DMS 273 treated with DMSO at 0.1 percent for 48 hours (cell line): ENCODE measurements around the gene DIPK1B.

Source experiments
- DNase-seq: peaks from one replicate; lab custom pipeline; 2025; lab: John Stamatoyannopoulos, UW

Gene DIPK1B

DNA sequence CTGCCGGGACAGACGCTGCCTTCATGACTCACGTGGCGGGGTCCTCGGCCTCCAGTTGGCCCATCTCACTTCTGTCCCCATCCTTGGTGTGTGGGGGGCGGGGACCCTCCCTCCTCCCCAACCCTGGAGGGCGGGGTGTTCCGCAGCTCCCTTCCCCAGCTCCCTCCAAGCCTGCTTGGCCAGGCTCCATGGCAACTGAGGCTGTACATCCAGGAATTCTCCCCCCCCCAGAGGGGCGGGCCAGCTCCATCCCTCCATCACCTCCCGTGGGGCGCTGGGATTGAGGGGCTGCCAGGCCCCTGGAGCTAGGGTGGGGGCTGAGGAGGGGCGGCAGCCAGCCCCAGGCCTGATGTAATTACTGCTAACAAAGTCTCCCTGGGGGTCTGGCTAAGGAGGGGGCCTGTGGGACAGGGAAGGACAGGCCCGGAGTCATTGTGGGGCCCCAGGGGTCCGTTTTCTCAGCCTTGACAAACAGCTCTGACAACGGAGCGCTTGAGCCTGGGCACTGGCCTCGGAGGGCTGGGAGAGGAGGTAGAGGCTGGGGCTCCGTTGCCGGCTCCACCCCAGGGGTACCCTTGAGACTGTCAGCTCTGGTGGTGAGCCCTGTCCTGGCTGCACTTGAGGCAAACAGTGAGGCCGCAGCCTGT is 8.0 kb downstream of the DIPK1B start:
- no peak for DNase-seq

- no peak for DNase-seq
Measured at GRCh38 chr9:136720898-136721338, 8.5 kb downstream of the DIPK1B start.

- no peak for DNase-seq
Measured at GRCh38 chr9:136721339-136722092, 9.1 kb downstream of the DIPK1B start.

- DNase-seq: no peak
Measured at GRCh38 chr9:136722093-136722968, 10.0 kb downstream of the DIPK1B start.

DNA sequence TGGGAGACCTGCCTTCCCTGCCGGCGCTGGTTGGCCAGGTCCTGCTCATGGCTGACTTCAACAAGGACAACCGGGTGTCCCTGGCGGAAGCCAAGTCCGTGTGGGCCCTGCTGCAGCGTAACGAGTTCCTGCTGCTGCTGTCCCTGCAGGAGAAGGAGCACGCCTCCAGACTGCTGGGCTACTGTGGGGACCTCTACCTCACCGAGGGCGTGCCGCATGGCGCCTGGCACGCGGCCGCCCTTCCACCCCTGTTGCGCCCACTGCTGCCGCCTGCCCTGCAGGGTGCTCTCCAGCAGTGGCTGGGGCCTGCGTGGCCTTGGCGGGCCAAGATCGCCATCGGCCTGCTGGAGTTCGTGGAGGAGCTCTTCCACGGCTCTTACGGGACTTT is 10.6 kb downstream of the DIPK1B start:
- no peak for DNase-seq

GRCh38 chr9:136723362-136723976 is 11.1 kb downstream of the DIPK1B start:
- DNase-seq: no peak

DNA sequence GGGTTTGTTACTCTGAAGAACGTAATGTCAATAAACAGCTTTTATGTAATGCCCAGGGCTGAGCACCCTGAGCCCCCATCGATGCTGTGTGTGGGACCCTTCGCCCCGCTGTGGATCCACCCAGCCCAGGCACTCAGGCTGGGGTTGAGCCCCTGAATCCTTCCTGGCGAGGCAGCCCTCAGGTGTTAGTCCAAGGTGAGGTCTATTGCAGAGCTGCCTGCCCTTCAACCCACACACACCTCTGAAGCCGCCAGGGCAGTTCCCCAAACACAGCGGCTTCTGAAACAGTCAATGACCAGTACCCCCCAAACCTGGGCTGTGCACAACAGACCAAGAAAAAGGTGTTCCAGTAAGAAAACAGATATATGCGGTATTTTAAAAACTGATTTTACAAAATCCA is 11.6 kb downstream of the DIPK1B start:
- DNase-seq: no peak

DNA sequence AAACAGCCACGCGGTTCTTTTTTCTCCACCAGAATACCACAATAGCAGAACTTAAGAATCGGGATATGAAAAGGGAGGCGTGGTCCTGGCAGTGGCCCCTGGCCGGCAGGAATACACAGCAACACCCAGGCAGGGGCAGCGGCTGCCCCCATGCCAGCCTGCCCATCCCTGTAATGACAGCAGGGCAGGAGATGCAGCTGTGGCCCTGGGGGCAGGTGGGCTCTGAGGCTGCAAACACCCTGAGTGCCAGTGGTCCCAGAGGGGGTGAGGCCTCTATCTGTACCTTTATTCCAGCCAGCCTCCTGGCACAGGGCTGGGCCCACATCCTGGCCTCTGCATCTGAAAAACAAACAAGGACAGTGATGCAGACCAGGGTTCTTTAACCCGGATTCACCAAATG is 12.4 kb downstream of the DIPK1B start:
- no peak for DNase-seq

- DNase-seq: no peak
Measured at GRCh38 chr9:136725612-136726011, 13.2 kb downstream of the DIPK1B start.

DNA sequence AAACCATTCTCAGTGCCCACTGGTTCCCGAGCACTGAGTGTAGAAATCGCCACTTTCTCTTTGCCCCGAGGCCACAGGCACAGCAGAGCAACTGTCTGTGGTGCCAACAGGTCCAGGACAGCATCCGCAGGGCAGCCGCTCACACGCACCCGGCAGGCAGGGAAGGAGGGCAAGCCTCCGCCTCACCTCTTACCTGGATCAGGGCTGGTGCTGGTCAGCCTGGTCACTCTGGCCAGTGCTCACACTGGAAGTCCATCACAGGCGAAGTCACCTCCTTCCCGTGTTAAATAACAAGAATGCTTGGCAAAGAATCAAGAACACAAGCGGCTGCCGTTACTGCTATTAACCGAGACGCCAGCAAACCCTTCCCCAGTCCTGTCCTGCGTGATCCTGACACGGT is 13.7 kb downstream of the DIPK1B start:
- DNase-seq: no peak

DNA sequence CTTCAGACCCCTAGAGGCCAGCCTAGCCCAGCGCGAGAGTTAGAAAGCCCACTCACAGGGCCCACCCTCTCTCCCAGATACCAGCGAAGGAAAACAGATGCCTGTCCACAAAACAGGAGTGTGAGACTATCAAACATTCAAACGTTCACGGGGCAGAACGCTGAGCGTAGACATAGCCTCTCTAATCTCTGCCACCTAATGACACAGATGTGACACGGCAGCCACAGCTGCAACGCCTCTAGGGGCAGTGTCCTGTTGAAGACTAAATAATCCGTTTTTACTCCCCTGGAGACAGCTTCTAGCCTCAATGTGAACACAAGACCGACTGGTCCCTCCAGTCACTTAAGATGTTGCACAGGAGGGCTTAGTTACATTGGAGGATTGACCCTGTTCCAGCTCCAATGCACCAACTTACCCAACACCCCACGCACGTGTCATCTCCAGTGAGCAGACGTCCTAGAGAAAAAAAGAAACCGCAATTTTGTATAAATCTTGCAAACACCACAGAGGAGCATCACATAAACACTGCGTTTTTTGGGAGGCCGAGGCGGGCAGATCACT is 14.3 kb downstream of the DIPK1B start:
- no peak for DNase-seq

- peak; percentile 31 for DNase-seq
Measured at GRCh38 chr9:136728080-136728547, 15.7 kb downstream of the DIPK1B start.

- DNase-seq: no peak
Measured at GRCh38 chr9:136728548-136729123, 16.3 kb downstream of the DIPK1B start.

DNA sequence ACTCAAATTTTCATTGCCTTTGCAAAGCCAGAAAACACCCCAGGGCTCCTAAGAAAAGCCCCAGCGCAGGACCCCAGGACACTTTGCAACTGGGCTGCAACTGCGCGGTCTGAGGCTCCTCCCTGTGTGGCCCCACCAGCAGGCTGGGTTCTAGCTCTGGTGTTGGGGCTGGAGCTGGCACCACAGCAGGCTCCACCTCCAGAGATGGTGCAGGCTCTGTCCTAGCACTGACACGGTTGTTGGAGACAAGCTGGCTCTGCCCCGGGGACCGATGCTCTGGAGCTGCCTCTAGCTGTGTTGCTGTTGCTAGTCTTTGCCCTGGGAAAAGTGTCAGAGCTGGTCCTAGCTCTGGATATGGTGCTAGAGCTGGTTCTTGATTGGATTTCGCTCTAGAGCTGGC is 16.8 kb downstream of the DIPK1B start:
- no peak for DNase-seq

GRCh38 chr9:136729926-136730325 is 17.6 kb downstream of the DIPK1B start:
- DNase-seq: no peak

DNA sequence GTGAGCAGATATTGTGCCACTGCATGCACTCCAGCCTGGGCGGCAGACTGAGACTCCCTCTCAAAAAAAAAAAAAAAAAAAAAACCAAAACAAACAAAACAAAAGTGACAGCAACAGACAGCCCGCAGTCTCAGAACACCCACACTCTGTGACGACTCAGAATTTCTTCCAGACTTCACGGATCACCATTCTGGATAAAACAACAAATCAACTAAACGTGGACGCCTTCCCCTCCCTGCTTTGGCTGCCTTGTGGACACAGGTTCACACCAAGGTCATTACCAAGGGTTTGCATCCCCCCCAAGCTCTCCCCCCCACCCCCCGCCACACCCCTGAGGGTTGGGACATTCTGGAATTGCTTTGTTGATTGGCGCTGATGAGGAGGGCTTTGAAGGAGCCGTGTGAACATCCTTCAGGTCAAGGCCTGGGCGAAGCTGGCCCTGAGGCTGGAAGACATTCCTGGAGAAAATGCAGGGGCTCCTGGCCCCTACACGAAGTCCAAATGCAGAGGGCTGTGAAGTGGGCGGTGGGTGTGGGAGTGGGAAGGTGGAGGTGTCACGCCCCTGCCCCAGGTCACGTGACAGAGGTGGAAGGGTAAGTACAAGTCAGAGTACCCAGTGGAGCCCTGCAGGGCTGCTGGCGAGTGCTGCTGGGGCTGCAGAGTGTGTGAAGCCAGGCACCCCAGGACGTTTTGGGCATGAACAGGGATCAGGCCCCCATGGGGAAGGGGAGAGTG is 20.2 kb downstream of the DIPK1B start:
- no peak for DNase-seq

- no peak for DNase-seq
Measured at GRCh38 chr9:136733611-136734010, 21.2 kb downstream of the DIPK1B start.

DNA sequence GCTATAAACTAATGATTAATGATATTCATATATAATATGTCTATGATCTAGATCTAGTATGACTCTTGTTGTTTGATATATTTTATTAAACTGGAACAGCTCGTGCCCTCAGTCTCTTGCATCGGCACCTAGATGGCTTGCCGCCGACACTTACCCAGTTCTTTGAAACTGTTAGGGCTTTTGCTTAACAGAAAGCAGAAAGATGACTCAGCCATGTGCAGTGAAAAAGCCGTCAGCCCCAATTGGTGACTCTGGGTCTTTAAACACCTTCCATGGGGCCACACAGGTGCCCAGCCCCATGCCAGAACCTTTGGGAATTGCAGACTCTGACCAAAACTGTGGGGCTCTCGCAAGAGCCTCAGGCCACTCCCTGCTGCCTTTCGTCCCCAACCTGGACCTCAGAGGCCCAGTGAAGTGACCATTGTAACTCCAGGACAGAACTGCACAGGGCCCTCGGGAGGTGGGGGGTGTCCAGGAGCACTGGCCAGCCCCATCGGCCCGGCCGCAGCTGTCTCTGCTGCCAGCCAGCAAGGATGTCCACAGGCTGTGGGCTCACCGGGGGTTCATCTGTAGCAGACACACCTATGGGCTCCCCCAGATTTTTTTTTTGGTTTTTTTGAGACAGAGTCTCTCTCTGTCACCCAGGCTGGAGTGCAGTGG is 22.6 kb downstream of the DIPK1B start:
- no peak for DNase-seq

DNA sequence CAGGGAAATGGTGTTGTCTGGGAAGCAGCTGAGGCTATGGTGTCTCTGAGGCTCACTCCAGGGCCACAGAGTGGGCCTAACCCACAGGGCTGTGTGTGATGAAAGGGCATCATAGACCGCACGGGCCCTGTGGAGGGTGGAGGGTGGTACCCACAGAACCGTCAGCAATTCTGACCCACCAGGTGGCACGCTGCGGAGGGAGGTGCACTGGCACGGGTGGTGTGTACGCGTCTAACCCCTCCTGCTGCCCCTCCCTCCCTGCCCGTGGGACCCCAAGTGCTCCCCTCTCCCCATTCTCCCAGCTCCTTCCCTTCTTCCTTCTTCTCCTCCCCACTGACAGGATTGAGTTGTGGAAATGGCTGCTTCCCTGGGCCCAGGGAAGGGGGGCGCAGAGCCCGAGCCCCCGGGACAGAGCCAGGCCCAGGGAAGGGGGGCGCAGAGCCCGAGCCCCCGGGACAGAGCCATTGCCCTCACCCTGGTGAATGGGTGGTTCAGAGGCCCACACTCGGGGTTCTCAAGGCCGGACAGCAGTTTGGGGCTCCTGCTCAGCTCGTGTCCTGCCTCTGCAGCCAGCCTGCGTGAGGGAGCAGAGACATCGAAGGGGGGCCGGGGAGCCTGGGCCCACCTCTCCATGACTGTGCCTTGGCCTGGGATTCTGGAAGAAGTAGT is 23.6 kb downstream of the DIPK1B start:
- DNase-seq: no peak

DNA sequence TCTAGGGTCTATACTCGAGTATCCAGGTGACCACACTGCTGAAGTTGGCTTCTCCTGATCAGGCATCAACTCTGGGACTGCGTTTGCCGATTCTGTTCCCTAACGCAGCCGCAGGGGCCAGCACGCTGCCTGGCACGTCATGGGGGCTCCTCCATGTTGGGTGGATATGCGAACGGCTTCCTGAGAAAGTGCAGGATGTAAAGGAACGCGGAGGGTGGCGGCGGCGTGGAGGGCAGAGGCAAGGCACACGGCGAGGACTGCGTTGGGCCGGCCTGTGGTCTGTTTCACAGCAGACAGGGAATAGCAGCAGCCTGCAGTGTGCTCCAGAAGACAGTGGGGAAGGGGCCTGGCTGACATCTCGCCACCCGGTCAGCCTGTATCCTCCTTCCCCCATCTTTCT is 26.6 kb downstream of the DIPK1B start:
- no peak for DNase-seq
